Measurements from ENCODE around the gene BICRAL. TPM values are rescaled to one million over a fixed set of nuclear protein-coding genes. Genes with fewer than 3 reads are reported as not detected.
"Not testable (repeated sequence)": the region's sequence is repeated elsewhere in the genome, so short reads cannot be mapped to it uniquely, and the experiment has no call there.

The BICRAL gene, protein sequence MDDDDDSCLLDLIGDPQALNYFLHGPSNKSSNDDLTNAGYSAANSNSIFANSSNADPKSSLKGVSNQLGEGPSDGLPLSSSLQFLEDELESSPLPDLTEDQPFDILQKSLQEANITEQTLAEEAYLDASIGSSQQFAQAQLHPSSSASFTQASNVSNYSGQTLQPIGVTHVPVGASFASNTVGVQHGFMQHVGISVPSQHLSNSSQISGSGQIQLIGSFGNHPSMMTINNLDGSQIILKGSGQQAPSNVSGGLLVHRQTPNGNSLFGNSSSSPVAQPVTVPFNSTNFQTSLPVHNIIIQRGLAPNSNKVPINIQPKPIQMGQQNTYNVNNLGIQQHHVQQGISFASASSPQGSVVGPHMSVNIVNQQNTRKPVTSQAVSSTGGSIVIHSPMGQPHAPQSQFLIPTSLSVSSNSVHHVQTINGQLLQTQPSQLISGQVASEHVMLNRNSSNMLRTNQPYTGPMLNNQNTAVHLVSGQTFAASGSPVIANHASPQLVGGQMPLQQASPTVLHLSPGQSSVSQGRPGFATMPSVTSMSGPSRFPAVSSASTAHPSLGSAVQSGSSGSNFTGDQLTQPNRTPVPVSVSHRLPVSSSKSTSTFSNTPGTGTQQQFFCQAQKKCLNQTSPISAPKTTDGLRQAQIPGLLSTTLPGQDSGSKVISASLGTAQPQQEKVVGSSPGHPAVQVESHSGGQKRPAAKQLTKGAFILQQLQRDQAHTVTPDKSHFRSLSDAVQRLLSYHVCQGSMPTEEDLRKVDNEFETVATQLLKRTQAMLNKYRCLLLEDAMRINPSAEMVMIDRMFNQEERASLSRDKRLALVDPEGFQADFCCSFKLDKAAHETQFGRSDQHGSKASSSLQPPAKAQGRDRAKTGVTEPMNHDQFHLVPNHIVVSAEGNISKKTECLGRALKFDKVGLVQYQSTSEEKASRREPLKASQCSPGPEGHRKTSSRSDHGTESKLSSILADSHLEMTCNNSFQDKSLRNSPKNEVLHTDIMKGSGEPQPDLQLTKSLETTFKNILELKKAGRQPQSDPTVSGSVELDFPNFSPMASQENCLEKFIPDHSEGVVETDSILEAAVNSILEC
- 10 to 100 TPM in 3 of 5 donors, 1 to 10 TPM in 2; 2.9 to 23.2 (median 11.1) TPM for total RNA-seq
- polyA plus RNA-seq = 1 to 10 TPM; 2.8 to 4.7 (median 3.1) TPM
- long read RNA-seq, donor 1 = 0 reads
- long read RNA-seq, donor 2, partial matches to known transcripts = 34 of 34 reads
- long read RNA-seq, donor 2, other reads (novel, unspliced or antisense) = 0 of 34 reads
- long read RNA-seq, donor 3, partial matches to known transcripts = 17 of 17 reads
- long read RNA-seq, donor 3, other reads (novel, unspliced or antisense) = 0 of 17 reads
- long read RNA-seq, donor 4 = 0 reads
- long read RNA-seq, donor 5, full-length matches to known transcripts = 1 of 1 reads
- long read RNA-seq, donor 5, partial matches to known transcripts = 0 of 1 reads
- long read RNA-seq, donor 5, other reads (novel, unspliced or antisense) = 0 of 1 reads
- long read RNA-seq, donor 6 = 0 reads
- long read RNA-seq, donor 7 = 0 reads
- long read RNA-seq, donor 8 = 0 reads
- long read RNA-seq, donor 9 = 0 reads
- long read RNA-seq, donor 10 = 0 reads

DNA sequence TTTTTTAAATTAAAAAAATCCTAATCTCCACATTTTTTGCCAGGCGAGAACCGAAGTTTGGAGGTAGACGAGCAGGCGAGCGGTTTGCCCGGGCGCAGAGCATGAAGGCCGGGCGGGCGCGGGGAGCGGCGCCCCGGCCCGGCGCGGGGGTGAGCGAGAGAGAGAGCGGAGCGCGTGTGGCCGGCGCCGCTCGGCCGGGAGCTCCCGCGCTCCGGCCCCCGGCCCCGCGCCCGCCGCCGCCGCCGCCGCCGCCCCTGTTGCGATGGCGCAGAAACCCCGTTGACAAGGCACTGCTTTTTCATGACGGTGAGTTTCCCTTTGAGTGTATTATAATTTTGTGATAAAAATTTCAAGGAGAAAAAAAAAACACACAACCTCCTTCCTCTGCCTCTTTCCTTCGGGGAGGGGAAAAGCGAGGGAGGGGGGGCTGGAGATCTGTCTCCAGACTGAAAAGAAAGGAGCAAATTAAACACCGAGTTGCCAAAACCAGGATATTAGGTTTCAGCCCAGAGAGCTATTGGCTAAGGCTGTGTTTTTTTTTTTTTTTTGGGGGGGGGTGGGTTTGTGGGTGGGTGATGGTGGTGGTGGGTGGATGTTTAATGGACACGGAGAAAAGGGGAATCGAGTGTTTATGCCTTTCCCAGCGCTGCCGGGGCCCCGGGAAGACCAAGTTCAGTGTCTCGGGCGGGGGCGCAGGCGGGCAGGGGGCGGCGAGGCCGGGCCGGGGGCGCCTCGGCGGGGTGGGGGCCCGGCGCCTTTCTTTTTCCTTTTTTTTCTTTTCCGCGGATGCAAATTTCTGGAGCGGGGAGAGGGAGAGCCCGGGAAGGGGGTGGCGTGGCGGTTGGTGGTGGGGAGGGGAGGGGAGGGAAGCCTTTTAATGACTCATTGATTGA lies at the start of gene BICRAL:
TSS of gene BICRAL (plus strand) at position 257 of the 893 bp plus-strand sequence. CDS start 39,971 bp downstream, outside the sequence.
- DNase-seq = peak; percentile 59 to 90
- Histone ChIP-seq H3K4me3 (peak within 1 kb of the TSS; percentile 48 to 97 (median 63)), H3K27ac (peak within 1 kb of the TSS; percentile 97 to 100 (median 100)), H3K9me3 (no peaks in the 10 kb centered on the region), H3K36me3 (no peaks in the 10 kb centered on the region), H3K4me1 (peaks cover 24 to 46% (median 33%) of the 10 kb centered on the region in 4 donors), H3K27me3 (no peaks in the 10 kb centered on the region)
- TF ChIP-seq POLR2AphosphoS5 (IDR thresholded peaks at IDR 0.05) (peak in 2 of 3 donors; percentile 25 to 45), EP300 (IDR thresholded peaks at IDR 0.05) (no peak)
- TF ChIP-seq, protein P1, sequence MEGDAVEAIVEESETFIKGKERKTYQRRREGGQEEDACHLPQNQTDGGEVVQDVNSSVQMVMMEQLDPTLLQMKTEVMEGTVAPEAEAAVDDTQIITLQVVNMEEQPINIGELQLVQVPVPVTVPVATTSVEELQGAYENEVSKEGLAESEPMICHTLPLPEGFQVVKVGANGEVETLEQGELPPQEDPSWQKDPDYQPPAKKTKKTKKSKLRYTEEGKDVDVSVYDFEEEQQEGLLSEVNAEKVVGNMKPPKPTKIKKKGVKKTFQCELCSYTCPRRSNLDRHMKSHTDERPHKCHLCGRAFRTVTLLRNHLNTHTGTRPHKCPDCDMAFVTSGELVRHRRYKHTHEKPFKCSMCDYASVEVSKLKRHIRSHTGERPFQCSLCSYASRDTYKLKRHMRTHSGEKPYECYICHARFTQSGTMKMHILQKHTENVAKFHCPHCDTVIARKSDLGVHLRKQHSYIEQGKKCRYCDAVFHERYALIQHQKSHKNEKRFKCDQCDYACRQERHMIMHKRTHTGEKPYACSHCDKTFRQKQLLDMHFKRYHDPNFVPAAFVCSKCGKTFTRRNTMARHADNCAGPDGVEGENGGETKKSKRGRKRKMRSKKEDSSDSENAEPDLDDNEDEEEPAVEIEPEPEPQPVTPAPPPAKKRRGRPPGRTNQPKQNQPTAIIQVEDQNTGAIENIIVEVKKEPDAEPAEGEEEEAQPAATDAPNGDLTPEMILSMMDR (IDR thresholded peaks at IDR 0.05) = no peak
- intact Hi-C loops (cut with DNase I; ENCODE audit: low total_unique reads) = no loop called here
- 0 to 1% (median 0%) methylated on average over 48 to 67 of the region's 70 CpGs for WGBS, 5 donors

DNA sequence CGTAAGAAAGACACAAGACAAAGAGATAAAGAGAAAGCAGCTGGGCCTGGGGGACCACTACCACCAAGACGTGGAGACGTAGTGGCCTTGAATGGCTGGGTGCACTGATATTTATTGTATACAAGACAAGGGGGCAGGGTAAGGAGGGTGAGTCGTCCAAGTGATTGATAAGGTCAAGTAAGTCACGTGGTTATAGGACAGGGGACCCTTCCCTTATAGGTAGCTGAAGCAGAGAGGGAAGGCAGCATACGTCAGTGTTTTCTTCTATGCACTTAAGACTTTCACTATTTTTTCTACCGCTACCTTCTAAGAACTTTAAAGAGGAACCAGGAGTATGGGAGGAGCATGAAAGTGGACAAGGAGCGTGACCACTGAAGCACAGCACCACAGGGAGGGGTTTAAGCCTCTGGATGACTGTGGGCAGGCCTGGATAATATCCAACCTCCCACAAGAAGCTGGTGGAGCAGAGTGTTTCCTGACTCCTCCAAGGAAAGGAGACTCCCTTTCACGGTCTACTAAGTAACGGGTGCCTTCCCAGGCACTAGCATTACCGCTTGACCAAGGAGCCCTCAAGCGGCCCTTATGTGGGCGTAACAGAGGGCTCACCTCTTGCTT lies 47.9 kb upstream of the BICRAL start:
- H3K27ac ChIP-seq; H3K9me3 ChIP-seq; H3K27me3 ChIP-seq; DNase-seq; intact Hi-C loops (cut with DNase I; ENCODE audit: low total_unique reads); H3K36me3 ChIP-seq; H3K4me1 ChIP-seq; H3K4me3 ChIP-seq: not testable (repeated sequence)
- 69 to 82% (median 77%) methylated on average over 13 of the region's 13 CpGs for WGBS, 5 donors

DNA sequence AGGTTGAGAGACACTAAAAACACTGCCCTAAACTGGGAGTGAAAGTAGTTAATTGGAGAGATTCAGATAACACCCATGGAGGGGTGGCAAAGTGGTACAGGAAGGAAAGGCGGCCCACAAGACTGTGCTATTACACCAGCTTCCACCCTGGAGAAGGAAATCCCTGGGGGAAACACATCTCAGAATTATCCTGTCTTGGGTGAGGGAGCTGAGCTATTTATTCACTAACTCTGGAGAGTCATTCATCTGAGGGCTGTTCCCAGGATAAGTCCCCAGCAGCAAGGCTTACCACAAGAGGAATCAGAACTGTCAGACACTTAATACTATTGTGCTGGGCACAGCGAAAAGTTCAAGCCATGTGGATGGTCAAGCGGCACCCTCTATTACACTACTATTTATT lies 45.9 kb upstream of the BICRAL start:
- H3K4me1 ChIP-seq = no peaks in the 10 kb centered on the region
- intact Hi-C loops (cut with DNase I; ENCODE audit: low total_unique reads) = no loop called here

More for the DNA sequence above, 45.9 kb upstream of the BICRAL start:
- WGBS, 5 donors = 88 to 96% (median 94%) methylated on average over 3 of the region's 3 CpGs
- H3K4me3 ChIP-seq = no peak overlapping the region
- H3K9me3 ChIP-seq = no peaks in the 10 kb centered on the region
- no peak for DNase-seq
- TF ChIP-seq EP300 (IDR thresholded peaks at IDR 0.05) (no peak), POLR2AphosphoS5 (IDR thresholded peaks at IDR 0.05) (no peak), POLR2A (IDR thresholded peaks at IDR 0.05) (no peak)
- TF ChIP-seq, protein P1 (IDR thresholded peaks at IDR 0.05) = no peak
- no peaks in the 10 kb centered on the region for H3K27me3 ChIP-seq
- no peaks in the 10 kb centered on the region for H3K36me3 ChIP-seq
- no peak overlapping the region for H3K27ac ChIP-seq

All from stomach (tissue), 19 donors.